ENCODE results near the gene NEMP2. TPM values are rescaled to one million over a fixed set of nuclear protein-coding genes. Genes with fewer than 3 reads are reported as not detected.

NEMP2 gene
- total and polyA plus RNA-seq, 2 of the 8 experiments (the other 6 are each of a cell fraction or from before 2014, with no cell fraction given), result 3.1 to 5.3 TPM

DNA sequence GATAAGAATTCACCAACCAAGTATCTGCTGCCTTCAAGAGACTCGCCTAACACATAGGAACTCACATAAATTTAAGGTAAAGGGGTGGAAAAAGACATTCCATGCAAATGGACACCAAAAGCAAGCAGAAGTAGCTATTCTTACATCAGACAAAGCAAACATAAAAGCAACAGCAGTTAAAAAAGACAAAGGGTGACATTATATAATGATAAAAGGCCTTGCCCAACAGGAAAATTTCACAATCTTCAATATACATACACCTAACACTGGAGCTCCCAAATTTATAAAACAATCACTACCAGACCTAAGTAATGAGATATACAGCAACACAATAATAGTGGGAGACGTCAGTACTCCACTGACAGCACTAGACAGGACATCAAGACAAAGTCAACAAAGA is 41.4 kb downstream of the NEMP2 start:
- Histone ChIP-seq H2BK20ac (ENCODE audit: low read length) (no peak overlapping the region), H3K9ac (replicated peaks in 1 of 4; ENCODE audit: extremely low read depth in 1 of 4, low read depth in 3 of 4, low read length in 3 of 4) (no peak overlapping the region), H2BK120ac (replicated peaks; ENCODE audit: low read depth, low read length) (no peak overlapping the region), H3K23ac (ENCODE audit: insufficient read length) (no peak overlapping the region), H4K8ac (ENCODE audit: extremely low read depth, insufficient read depth, low read length) (no peak overlapping the region), H3K79me2 (ENCODE audit: control insufficient read depth in 1 of 2, insufficient read depth in 2 of 2, low read length in 2 of 2) (no peaks in the 10 kb centered on the region), H3K23me2 (ENCODE audit: low read depth, low read length) (no peaks in the 10 kb centered on the region), H3K4me1 (replicated peaks in 1 of 4; ENCODE audit: control insufficient read depth in 3 of 4, insufficient read depth in 4 of 4, low read length in 3 of 4) (peaks cover 0 to 6% (median 2%) of the 10 kb centered on the region in 4 experiments; a peak in 2 of 7 replicates), H3K18ac (ENCODE audit: extremely low read depth, low read length) (no peak overlapping the region), H3K14ac (ENCODE audit: insufficient read length) (no peak overlapping the region), H3K9me3 (ENCODE audit: insufficient read depth in 2 of 2, low read depth in 1 of 2, low read length in 1 of 2) (no peaks in the 10 kb centered on the region), H4K20me1 (replicated peaks in 1 of 2; ENCODE audit: control insufficient read depth in 1 of 2, insufficient read depth in 2 of 2, low read length in 2 of 2) (no peaks in the 10 kb centered on the region), H2AFZ (ENCODE audit: low read length) (no peak overlapping the region), H2BK15ac (ENCODE audit: low read length) (no peak overlapping the region), H3K36me3 (ENCODE audit: control insufficient read depth in 2 of 4, insufficient read depth in 4 of 4, low read length in 3 of 4) (no peaks in the 10 kb centered on the region), H3K4ac (replicated peaks; ENCODE audit: insufficient read length, low read depth, low read length) (no peak overlapping the region), H4K91ac (replicated peaks; ENCODE audit: insufficient read length, low read length) (no peak overlapping the region), H2AK5ac (ENCODE audit: low read depth, low read length) (no peak overlapping the region), H3K4me3 (ENCODE audit: extremely low read depth in 1 of 4, insufficient read depth in 2 of 4, low read depth in 3 of 4, low read length in 4 of 4) (no peak overlapping the region), H2BK12ac (ENCODE audit: low read depth, low read length) (no peak overlapping the region), H2BK5ac (ENCODE audit: low read depth, low read length) (no peak overlapping the region), H3K4me2 (ENCODE audit: insufficient read depth in 1 of 2, low read depth in 2 of 2, low read length in 2 of 2) (no peak overlapping the region), H3K27ac (ENCODE audit: low read depth, low read length) (no peak overlapping the region), H3K27me3 (replicated peaks in 1 of 4; ENCODE audit: control insufficient read depth in 3 of 4, extremely low read depth in 1 of 4, insufficient read depth in 3 of 4, low read length in 3 of 4) (no peaks in the 10 kb centered on the region), H3K79me1 (ENCODE audit: low read depth, low read length) (no peaks in the 10 kb centered on the region), H4K5ac (ENCODE audit: insufficient read length, low read depth, low read length) (no peak overlapping the region), H3K56ac (replicated peaks; ENCODE audit: insufficient read length, low read depth, low read length) (no peak overlapping the region)
- FAIRE-seq (no peak), DNase-seq (ENCODE audit: low read depth in 1 of 2, low spot score in 2 of 2) (no peak)
- 59% methylated on average over 2 of the region's 2 CpGs; no CpG with 5 or more reads in 1 of the 2 experiments for WGBS, 2 experiments (ENCODE audit: extremely low coverage in 1 of 2, insufficient coverage in 1 of 2, insufficient read length in 1 of 2, insufficient replicate concordance in 2 of 2, low coverage in 1 of 2, low lambda C conversion rate in 2 of 2, missing lambda C conversion rate in 1 of 2)
- POLR2A ChIA-PET (ENCODE audit: partially characterized antibody), result no interaction called here
- TF ChIP-seq CREB1 (IDR thresholded peaks at IDR 0.05) (no peak), TAF1 (IDR thresholded peaks at IDR 0.05; ENCODE audit: low read depth, low read length) (no peak), ASH2L (IDR thresholded peaks at IDR 0.05; ENCODE audit: low read length) (no peak), SIRT6 (IDR thresholded peaks at IDR 0.05; ENCODE audit: low read length) (no peak), HDAC2 (IDR thresholded peaks at IDR 0.05; ENCODE audit: borderline replicate concordance in 1 of 2, low read depth in 2 of 2, low read length in 2 of 2) (no peak), RNF2 (IDR thresholded peaks at IDR 0.05; ENCODE audit: borderline replicate concordance, low read depth, low read length, missing control alignments, poor library complexity, severe bottlenecking) (no peak), RFX5 (IDR thresholded peaks at IDR 0.05; ENCODE audit: borderline replicate concordance, low read depth, low read length) (no peak), RAD21 (IDR thresholded peaks at IDR 0.05 in 1 of 2, conservative IDR thresholded peaks at IDR 0.05 in 1 of 2; ENCODE audit: low read depth in 2 of 2, low read length in 2 of 2) (no peak), NRF1 (IDR thresholded peaks at IDR 0.05; ENCODE audit: low read depth, low read length) (no peak)
- TF ChIP-seq, protein P1, sequence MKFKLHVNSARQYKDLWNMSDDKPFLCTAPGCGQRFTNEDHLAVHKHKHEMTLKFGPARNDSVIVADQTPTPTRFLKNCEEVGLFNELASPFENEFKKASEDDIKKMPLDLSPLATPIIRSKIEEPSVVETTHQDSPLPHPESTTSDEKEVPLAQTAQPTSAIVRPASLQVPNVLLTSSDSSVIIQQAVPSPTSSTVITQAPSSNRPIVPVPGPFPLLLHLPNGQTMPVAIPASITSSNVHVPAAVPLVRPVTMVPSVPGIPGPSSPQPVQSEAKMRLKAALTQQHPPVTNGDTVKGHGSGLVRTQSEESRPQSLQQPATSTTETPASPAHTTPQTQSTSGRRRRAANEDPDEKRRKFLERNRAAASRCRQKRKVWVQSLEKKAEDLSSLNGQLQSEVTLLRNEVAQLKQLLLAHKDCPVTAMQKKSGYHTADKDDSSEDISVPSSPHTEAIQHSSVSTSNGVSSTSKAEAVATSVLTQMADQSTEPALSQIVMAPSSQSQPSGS (IDR thresholded peaks at IDR 0.05; ENCODE audit: low read length), result no peak
- CTCF ChIA-PET (ENCODE audit: partially characterized antibody), result interaction anchor here (1.3 kb wide), 1 partner anchor 15 kb away, joined by 3 read pairs; no protein-coding TSS in a partner anchor

Data from H1 (cell line).